GM18508 (cell line): ENCODE results near the gene HLA-A.

Experiments used
- ATAC-seq: cut with Tn5 transposase; IDR thresholded peaks from one replicate; pipeline ENCODE4 v1.9.1; 2021; ENCODE audit warnings: moderate number of reproducible peaks; ENCODE audit not compliant: insufficient read depth, unreplicated experiment

Gene HLA-A

DNA sequence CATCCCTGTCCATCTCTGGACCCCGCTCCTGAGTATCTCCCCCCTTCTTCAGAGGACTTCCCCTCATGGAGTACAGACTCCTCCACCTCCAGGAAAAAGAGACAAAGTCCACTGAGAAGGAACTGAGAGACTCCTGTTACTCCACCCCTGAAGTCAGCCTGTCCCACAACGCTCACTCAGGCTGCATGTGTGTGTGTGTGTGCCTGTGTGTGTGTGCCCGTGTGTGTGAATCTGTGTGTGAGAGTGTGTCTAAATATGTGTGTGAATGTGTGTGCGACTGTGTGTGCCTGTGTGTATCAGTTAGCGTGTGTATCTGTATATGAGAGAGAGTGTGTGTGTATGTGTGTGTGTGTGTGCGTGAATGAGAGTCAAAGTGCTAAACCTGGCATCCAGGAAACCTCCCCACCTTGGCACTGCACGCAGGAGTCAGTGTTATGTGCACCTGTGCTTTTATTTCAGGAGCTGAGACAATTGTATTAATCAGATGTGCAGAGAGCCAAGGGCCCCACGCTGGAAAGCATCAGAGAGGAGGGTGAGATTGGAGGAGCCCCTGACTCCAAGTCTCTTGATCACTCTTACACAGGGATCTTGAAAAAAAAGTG is 39.0 kb downstream of the HLA-A start:
- ATAC-seq, result no peak

DNA sequence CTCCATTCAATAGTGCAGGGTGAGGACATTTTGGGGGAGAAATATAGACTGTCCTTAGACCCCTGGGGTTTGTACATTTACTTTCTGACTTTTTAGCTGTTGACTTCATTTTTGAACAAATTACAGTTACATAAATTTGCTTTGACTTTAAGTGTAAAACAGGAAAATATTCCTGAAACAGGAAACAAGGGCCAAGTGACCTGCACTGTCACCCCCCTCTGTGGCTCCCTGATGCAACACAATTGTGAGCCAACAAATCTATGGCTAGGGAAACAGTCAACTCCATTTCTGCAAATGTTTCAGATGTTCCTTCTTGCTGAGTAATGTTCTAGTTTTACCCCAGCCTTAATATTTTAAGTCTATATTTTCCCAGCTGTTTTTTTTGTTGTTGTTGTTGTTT is 39.8 kb downstream of the HLA-A start:
- ATAC-seq, result no peak

DNA sequence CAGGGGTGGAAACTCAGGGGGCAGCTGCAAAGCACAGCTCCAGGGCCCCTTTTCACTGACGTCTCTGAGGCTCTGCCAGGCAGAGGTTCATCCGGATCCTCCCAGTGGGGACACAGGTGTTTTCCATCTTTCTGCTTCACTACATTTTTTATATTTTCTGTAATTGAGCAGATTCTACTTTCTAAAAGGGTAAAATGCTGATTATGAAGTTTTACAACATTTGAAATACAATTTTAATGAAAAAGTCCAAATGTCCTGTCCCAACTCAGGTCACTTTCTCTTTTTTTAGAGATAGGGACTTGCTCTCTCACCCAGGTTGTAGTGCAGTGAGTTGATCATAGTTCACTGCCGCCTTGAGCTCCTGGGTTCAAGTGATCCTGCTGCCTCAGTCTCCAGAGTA is 41.9 kb downstream of the HLA-A start:
- no peak for ATAC-seq

DNA sequence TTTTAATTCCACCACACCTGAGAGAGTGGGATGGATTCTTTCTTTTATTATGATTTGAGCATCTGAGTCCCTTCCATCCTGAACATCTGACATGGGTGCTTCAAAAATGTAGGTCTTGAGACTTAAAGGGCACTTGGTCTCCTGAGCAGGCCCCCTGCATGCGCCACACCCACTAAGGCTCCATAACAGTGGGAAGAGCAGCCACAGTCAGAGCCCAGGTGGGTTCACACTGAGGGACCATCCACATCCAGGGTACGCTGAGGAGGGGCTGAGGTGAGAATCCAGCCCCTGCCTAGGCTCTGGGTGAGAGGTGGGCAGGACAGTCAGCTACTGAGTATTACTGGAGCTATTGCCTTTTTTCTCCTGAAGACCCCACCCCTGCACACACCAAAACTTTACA is 42.7 kb downstream of the HLA-A start:
- no peak for ATAC-seq

DNA sequence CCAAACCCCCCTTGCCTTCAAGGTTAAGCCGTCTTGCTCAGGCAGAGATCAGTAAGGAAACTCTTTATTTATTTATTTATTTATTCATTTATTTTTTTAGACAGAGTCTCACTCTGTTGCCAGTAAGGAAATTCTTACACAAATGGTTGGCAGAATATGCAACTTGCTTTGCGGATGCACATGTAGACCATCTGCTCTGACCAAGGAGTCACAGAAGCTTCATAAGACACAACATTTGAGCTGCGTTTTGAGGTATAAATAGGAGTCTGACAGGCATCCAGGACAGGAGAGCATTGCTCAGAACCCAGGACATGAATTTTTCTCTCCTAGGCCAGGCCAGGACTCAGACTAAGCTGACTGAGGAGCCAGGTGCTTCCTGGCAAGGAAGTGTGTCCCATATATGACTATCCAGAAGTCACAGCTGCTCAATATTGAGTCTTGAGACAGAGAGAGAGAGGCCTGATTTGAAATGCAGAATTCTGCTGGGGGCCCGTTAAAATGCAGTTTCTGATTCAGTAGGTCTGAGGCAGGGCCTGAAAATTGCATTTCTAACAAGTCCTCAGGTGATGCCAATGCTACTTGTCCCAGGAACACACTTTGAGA is 43.9 kb downstream of the HLA-A start:
- ATAC-seq, result no peak

DNA sequence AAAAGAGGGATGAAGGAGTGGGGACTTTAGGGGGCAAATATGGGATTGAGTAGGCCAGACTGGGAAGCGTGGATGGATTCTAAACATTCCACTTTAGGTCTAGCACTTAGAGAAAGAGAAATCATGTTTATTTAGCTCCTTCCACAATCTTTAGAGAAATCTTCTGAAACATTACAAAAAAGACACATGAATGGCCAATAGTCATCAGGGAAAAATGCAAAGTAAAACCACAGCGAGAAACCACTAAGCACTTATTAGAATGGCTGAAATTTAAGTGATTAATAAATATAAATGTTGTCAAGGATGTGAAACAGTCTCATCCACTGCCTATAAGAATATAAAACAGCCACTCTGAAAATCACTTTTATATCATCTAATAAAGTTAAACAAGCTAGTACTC is 46.9 kb downstream of the HLA-A start:
- ATAC-seq, result no peak

DNA sequence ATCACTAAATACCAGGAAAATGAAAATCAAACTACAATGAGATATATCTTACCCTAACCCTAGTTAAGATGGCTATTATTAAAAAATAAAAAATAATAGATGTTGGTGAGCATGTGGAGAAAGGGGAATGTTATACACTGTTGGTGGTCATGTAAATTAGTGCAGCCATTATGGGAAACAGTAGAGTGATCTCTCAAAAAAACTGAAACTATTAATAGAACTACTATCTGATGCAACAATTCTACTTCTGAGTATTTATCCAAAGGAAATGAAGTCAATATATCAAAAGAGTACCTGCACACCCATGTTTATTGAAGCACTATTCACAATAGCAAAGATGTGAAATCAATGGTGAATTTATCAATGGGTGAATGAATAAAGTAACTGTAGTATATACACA is 48.6 kb downstream of the HLA-A start:
- no peak for ATAC-seq

DNA sequence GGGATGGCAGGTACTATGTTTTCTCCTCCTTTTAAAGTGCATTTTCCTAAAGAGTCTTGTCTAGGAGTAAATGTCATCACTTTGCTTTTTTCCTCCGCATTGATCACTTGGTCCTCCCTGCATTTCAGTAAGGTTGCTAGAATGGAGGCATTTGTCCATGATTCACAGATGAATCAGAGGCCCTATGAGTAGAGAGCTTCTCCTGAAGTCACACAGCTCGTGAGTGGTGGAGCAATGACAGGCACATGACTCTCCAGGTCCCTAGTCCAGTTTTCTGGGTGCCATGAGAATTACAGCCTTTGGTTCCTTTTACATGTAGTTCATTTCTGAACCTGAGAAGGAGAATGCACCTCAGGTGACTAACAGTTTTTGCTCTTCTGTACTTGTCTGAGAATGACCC is 50.5 kb downstream of the HLA-A start:
- ATAC-seq, result no peak

DNA sequence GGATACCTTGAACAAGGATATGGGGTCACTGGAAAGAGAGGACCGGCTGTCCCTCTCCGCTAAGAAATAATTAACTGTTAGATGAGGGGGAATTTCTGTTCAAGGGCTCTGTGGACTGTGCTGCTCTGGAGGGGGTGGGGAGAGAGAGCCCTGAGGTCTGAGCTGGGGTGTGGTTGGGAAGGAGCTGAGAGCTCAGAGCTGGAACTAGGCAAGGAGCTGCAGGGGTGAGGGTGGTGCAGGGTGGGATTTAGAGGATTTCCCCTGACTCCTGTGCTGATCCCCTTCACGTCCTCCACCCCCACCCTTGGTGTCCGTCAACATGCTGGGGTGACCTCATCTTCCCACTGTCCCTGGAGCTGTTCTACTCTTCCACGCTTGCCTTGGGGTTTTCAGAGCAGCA is 52.5 kb downstream of the HLA-A start:
- ATAC-seq, result no peak

DNA sequence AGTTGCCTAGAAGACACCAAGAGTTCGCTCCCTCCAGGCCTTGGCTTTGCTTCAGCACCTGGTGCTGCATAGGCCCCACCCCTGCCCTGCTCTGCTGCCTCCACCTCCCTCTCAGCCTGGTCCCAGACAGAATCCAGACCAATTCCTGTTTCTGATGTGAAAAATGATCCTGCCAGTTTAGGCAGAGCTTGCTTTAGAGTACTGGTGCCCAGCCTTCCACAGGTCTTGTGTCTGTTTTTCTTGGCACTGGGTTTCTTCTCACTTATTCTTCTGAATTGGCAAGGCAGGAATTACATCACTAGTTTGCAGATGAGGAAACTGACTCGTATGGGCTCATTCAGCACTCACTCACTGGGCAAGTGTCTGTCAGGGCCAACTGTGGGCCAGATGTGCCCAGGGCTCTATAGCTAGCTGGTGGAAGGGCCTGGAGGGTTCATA is 53.0 kb downstream of the HLA-A start:
- no peak for ATAC-seq
